Spinal cord (tissue), 10 donors: ENCODE measurements around the gene YBEY. TPM values are rescaled to one million over a fixed set of nuclear protein-coding genes. Genes with fewer than 3 reads are reported as not detected.

ENCODE experiments used
- DNase-seq, 6 donors: peaks; one replicate each; pipeline versions ENCODE4 v3.0.0 to v3.0.0-alpha.2; 2013 to 2015; ENCODE audit warnings: low spot score in 6 of 6, low read depth in 4 of 6
- H3K27ac ChIP-seq: one replicate; pipeline ENCODE4 v1.5.1; 2013; ENCODE audit warnings: low read depth, low read length, control low read depth
- H3K27me3 ChIP-seq: one replicate; pipeline ENCODE4 v1.6.1; 2013; ENCODE audit warnings: low read length; ENCODE audit not compliant: control insufficient read depth, insufficient read depth
- H3K36me3 ChIP-seq: one replicate; pipeline ENCODE4 v1.6.1; 2013; ENCODE audit warnings: low read length; ENCODE audit not compliant: control insufficient read depth, insufficient read depth
- H3K4me1 ChIP-seq: one replicate; pipeline ENCODE4 v1.6.1; 2013; ENCODE audit warnings: low read length; ENCODE audit not compliant: control insufficient read depth, insufficient read depth
- H3K4me3 ChIP-seq: one replicate; pipeline ENCODE4 v1.5.1; 2013; ENCODE audit warnings: low read depth, low read length, control low read depth
- H3K9me3 ChIP-seq: one replicate; pipeline ENCODE4 v1.6.1; 2013; ENCODE audit warnings: low read length; ENCODE audit not compliant: control insufficient read depth, insufficient read depth
- WGBS: methylation state at CpG from one replicate; pipeline ENCODE4 v1.1.5; 2013; ENCODE audit warnings: missing lambda C conversion rate; ENCODE audit not compliant: insufficient coverage; 5-methylcytosine and 5-hydroxymethylcytosine counted together
- polyA plus RNA-seq, 2 donors: library from polyadenylated mRNA; unstranded; fragments of 120-200 nt; gene quantifications; one replicate each; pipeline ENCODE4 v1.2.1, GENCODE V29; 2013; ENCODE audit not compliant: insufficient read length in 2 of 2
- total RNA-seq, 2 donors: library from RNA; depleted of rRNA in 1 of 2; stranded (reverse); fragments of 120-200 nt in 1 of 2; fragments of >200 nt in 1 of 2; gene quantifications; one replicate each; pipeline versions ENCODE4 v1.2.3 to v1.2.4, GENCODE V29; 2013 to 2014
- donor health status: healthy.

Gene YBEY
- total and polyA plus RNA-seq, 4 donors: 11.5 to 22.8 (median 20.3) TPM

GRCh38 chr21:46256501-46256994, 29.6 kb upstream of the YBEY start:
- Histone ChIP-seq H3K36me3 (peaks cover 80% of the 10 kb centered on the region), H3K9me3 (no peaks in the 10 kb centered on the region), H3K4me1 (no peaks in the 10 kb centered on the region), H3K4me3 (no peak overlapping the region), H3K27me3 (no peaks in the 10 kb centered on the region), H3K27ac (no peak overlapping the region)
- DNase-seq: no peak
- WGBS: 94% methylated on average over 18 of the region's 18 CpGs

GRCh38 chr21:46264046-46264689, 22.0 kb upstream of the YBEY start:
- Histone ChIP-seq H3K4me3 (no peak overlapping the region), H3K9me3 (no peaks in the 10 kb centered on the region), H3K4me1 (no peaks in the 10 kb centered on the region), H3K27ac (no peak overlapping the region), H3K27me3 (no peaks in the 10 kb centered on the region), H3K36me3 (peaks cover 86% of the 10 kb centered on the region)
- no peak for DNase-seq
- 92% methylated on average over 21 of the region's 22 CpGs for WGBS

GRCh38 chr21:46264690-46265144, 21.4 kb upstream of the YBEY start:
- WGBS: 94% methylated on average over 13 of the region's 13 CpGs
- peaks cover 87% of the 10 kb centered on the region for H3K36me3 ChIP-seq

GRCh38 chr21:46265736-46266525, 20.2 kb upstream of the YBEY start:
- no peak for DNase-seq
- WGBS: 91% methylated on average over 24 of the region's 26 CpGs
- Histone ChIP-seq H3K36me3 (peaks cover 81% of the 10 kb centered on the region), H3K27me3 (no peaks in the 10 kb centered on the region), H3K4me1 (no peaks in the 10 kb centered on the region), H3K27ac (no peak overlapping the region), H3K4me3 (no peak overlapping the region), H3K9me3 (no peaks in the 10 kb centered on the region)

More at GRCh38 chr21:46264690-46265144, 21.4 kb upstream of the YBEY start:
- no peak overlapping the region for H3K4me3 ChIP-seq
- H3K4me1 ChIP-seq: no peaks in the 10 kb centered on the region
- no peaks in the 10 kb centered on the region for H3K9me3 ChIP-seq
- H3K27me3 ChIP-seq: no peaks in the 10 kb centered on the region
- H3K27ac ChIP-seq: no peak overlapping the region
- DNase-seq: no peak

GRCh38 chr21:46266946-46267345, 19.2 kb upstream of the YBEY start:
- H3K4me1 ChIP-seq: no peaks in the 10 kb centered on the region
- no peak overlapping the region for H3K27ac ChIP-seq
- no peaks in the 10 kb centered on the region for H3K9me3 ChIP-seq
- 98% methylated on average over 16 of the region's 19 CpGs for WGBS
- no peak overlapping the region for H3K4me3 ChIP-seq
- DNase-seq: no peak
- peaks cover 83% of the 10 kb centered on the region for H3K36me3 ChIP-seq
- no peaks in the 10 kb centered on the region for H3K27me3 ChIP-seq

- no peaks in the 10 kb centered on the region for H3K4me1 ChIP-seq
- no peak overlapping the region for H3K27ac ChIP-seq
- H3K9me3 ChIP-seq: no peaks in the 10 kb centered on the region
- no peaks in the 10 kb centered on the region for H3K27me3 ChIP-seq
- no peak for DNase-seq
- peaks cover 86% of the 10 kb centered on the region for H3K36me3 ChIP-seq
- H3K4me3 ChIP-seq: no peak overlapping the region
- 94% methylated on average over 13 of the region's 13 CpGs for WGBS
Measured at GRCh38 chr21:46268371-46268770, 17.8 kb upstream of the YBEY start.

GRCh38 chr21:46269466-46269865, 16.7 kb upstream of the YBEY start:
- Histone ChIP-seq H3K27me3 (no peaks in the 10 kb centered on the region), H3K27ac (no peak overlapping the region), H3K9me3 (no peaks in the 10 kb centered on the region), H3K36me3 (peaks cover 85% of the 10 kb centered on the region), H3K4me1 (no peaks in the 10 kb centered on the region), H3K4me3 (no peak overlapping the region)
- DNase-seq: no peak
- 98% methylated on average over 10 of the region's 10 CpGs for WGBS

- no peak overlapping the region for H3K27ac ChIP-seq
- H3K4me1 ChIP-seq: no peaks in the 10 kb centered on the region
- peaks cover 78% of the 10 kb centered on the region for H3K36me3 ChIP-seq
- no peak for DNase-seq
- no peak overlapping the region for H3K4me3 ChIP-seq
- H3K9me3 ChIP-seq: no peaks in the 10 kb centered on the region
- 98% methylated on average over 13 of the region's 14 CpGs for WGBS
- H3K27me3 ChIP-seq: no peaks in the 10 kb centered on the region
Measured at GRCh38 chr21:46273341-46273740, 12.8 kb upstream of the YBEY start.

GRCh38 chr21:46274797-46275390, 11.2 kb upstream of the YBEY start:
- H3K9me3 ChIP-seq: no peaks in the 10 kb centered on the region
- no peaks in the 10 kb centered on the region for H3K27me3 ChIP-seq
- no peak for DNase-seq
- H3K4me3 ChIP-seq: no peak overlapping the region
- H3K36me3 ChIP-seq: peaks cover 78% of the 10 kb centered on the region
- no peaks in the 10 kb centered on the region for H3K4me1 ChIP-seq
- WGBS: 98% methylated on average over 5 of the region's 11 CpGs
- H3K27ac ChIP-seq: no peak overlapping the region
